ENCODE data around the gene TAGAP. TPM values are rescaled to one million over a fixed set of nuclear protein-coding genes. Genes with fewer than 3 reads are reported as not detected.

TAGAP gene
- total and polyA plus RNA-seq, 9 of the 15 experiments (the other 6 are each of a cell fraction or from before 2014, with no cell fraction given) = 0.07 TPM; not detected in 8

- TF ChIP-seq IRF1 (CRISPR knock-in tag; IDR thresholded peaks at IDR 0.05; ENCODE audit: borderline replicate concordance) = no peak
- TF ChIP-seq SMARCA5 (IDR thresholded peaks at IDR 0.05) = no peak
- 0 out of 2 replicates have a peak, but pooled peaks have one; percentile 53 for TF ChIP-seq ETV1 (tag; conservative IDR thresholded peaks at IDR 0.05; ENCODE audit: low read depth)
- 0 out of 2 replicates have a peak, but pooled peaks have one; percentile 57 for TF ChIP-seq ZNF589 (CRISPR knock-in tag; IDR thresholded peaks at IDR 0.05; ENCODE audit: low read depth)
- TF ChIP-seq MXI1 (IDR thresholded peaks at IDR 0.05; ENCODE audit: low read depth, low read length) = peak; percentile 68
- peak; percentile 96 for TF ChIP-seq MTA3 (IDR thresholded peaks at IDR 0.05; ENCODE audit: borderline replicate concordance)
- TF ChIP-seq MLX (CRISPR knock-in tag; conservative IDR thresholded peaks at IDR 0.05) = 0 out of 4 replicates have a peak, but pooled peaks of 1 of the 2 experiments have one; percentile 27
- no peak; a peak in 2 of 4 replicates for TF ChIP-seq SIX5 (IDR thresholded peaks at IDR 0.05; ENCODE audit: borderline replicate concordance in 1 of 2, insufficient read depth in 1 of 2, low read depth in 1 of 2, low read length in 2 of 2)
- no peak for TF ChIP-seq ARID3A (IDR thresholded peaks at IDR 0.05; ENCODE audit: borderline replicate concordance, low read depth, low read length)
- no peak for TF ChIP-seq ZNF347 (CRISPR knock-in tag; IDR thresholded peaks at IDR 0.05; ENCODE audit: low read depth)
- no peak for TF ChIP-seq PTTG1 (tag; IDR thresholded peaks at IDR 0.05; ENCODE audit: low read depth)
- peak; percentile 69 for TF ChIP-seq NFIC (IDR thresholded peaks at IDR 0.05)
- TF ChIP-seq COPS2 (conservative IDR thresholded peaks at IDR 0.05) = no peak
- no peak for TF ChIP-seq PURB (CRISPR knock-in tag; IDR thresholded peaks at IDR 0.05; ENCODE audit: low read depth)
- TF ChIP-seq HMGN3 (IDR thresholded peaks at IDR 0.05; ENCODE audit: borderline replicate concordance, extremely low read depth, insufficient read length, low read depth, low read length) = peak; percentile 75
- TF ChIP-seq ZKSCAN8 (CRISPR knock-in tag; IDR thresholded peaks at IDR 0.05) = no peak
- TF ChIP-seq GMEB1 (CRISPR knock-in tag; IDR thresholded peaks at IDR 0.05) = peak; percentile 53; the same call in 1 of the 2 replicates
- TF ChIP-seq KLF16 (IDR thresholded peaks at IDR 0.05) = 0 out of 2 replicates have a peak, but pooled peaks have one; percentile 31
- no peak for TF ChIP-seq ZNF586 (CRISPR knock-in tag; conservative IDR thresholded peaks at IDR 0.05)
Measured at GRCh38 chr6:158999666-159000403, 45.0 kb downstream of the TAGAP start, which contains the start of gene RSPH3 (continued).
